Measurements from ENCODE around the gene NLRC5.
"Not testable (repeated sequence)": the region's sequence is repeated elsewhere in the genome, so short reads cannot be mapped to it uniquely, and the experiment has no call there.

DNA sequence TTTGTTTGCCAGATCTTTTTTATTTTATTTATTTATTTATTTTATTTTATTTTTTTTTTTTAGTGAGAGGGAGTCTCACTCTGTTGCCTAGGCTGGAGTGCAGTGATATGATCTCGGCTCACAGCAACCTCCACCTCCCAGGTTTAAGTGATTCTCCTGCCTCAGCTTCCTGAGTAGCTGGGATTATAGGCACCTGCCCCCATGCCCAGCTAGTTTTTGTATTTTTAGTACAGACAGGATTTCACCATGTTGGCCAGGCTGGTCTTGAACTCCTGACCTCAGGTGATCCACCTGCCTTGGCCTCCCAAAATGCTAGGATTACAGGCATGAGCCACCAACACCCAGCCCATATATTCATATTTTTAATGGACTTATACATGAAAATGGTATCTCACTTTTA, 3.1 kb downstream of the NLRC5 start:
- TF ChIP-seq, protein P1, sequence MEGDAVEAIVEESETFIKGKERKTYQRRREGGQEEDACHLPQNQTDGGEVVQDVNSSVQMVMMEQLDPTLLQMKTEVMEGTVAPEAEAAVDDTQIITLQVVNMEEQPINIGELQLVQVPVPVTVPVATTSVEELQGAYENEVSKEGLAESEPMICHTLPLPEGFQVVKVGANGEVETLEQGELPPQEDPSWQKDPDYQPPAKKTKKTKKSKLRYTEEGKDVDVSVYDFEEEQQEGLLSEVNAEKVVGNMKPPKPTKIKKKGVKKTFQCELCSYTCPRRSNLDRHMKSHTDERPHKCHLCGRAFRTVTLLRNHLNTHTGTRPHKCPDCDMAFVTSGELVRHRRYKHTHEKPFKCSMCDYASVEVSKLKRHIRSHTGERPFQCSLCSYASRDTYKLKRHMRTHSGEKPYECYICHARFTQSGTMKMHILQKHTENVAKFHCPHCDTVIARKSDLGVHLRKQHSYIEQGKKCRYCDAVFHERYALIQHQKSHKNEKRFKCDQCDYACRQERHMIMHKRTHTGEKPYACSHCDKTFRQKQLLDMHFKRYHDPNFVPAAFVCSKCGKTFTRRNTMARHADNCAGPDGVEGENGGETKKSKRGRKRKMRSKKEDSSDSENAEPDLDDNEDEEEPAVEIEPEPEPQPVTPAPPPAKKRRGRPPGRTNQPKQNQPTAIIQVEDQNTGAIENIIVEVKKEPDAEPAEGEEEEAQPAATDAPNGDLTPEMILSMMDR (conservative IDR thresholded peaks at IDR 0.05), result not testable (repeated sequence)
- TF ChIP-seq EZH2 (IDR thresholded peaks at IDR 0.05; ENCODE audit: low read depth), result not testable (repeated sequence)

Measured in PC-9 (cell line).